ENCODE results near the gene CFAP299. TPM values are rescaled to one million over a fixed set of nuclear protein-coding genes. Genes with fewer than 3 reads are reported as not detected.

CFAP299 gene
- total and polyA plus RNA-seq, 2 of the 8 experiments (the other 6 are each of a cell fraction or from before 2014, with no cell fraction given): not detected

DNA sequence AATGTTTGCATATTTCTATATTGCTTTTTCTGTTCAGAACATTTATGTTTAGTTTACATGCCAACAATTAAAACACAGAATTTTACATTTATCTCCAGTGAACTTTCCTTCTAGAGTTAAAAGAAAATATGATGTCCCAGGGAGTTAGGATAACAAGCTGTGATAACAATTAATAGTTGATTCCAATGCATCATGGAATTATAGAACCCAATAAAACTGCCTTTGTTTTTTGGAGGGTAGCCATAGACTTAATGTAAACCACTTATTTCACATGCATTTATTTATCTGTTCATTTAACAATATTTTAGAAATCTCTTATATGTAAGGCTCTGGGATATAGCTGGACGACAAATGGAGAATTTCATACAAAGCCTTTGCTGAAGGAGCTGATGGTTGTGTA is 180.0 kb downstream of the CFAP299 start:
- H2AK5ac ChIP-seq (ENCODE audit: low read depth, low read length): no peak overlapping the region
- H3K23me2 ChIP-seq (ENCODE audit: low read depth, low read length): no peaks in the 10 kb centered on the region
- FAIRE-seq: no peak
- DNase-seq (ENCODE audit: low read depth in 1 of 2, low spot score in 2 of 2): no peak
- H3K4ac ChIP-seq (replicated peaks; ENCODE audit: insufficient read length, low read depth, low read length): no peak overlapping the region
- ChIA-PET CTCF (ENCODE audit: partially characterized antibody) (no interaction called here), POLR2A (ENCODE audit: partially characterized antibody) (no interaction called here)
- H3K4me1 ChIP-seq (replicated peaks in 1 of 4; ENCODE audit: control insufficient read depth in 3 of 4, insufficient read depth in 4 of 4, low read length in 3 of 4): no peaks in the 10 kb centered on the region
- H3K9me3 ChIP-seq (ENCODE audit: insufficient read depth in 2 of 2, low read depth in 1 of 2, low read length in 1 of 2): no peaks in the 10 kb centered on the region
- no peak overlapping the region for H2BK15ac ChIP-seq (ENCODE audit: low read length)
- no peaks in the 10 kb centered on the region for H3K36me3 ChIP-seq (ENCODE audit: control insufficient read depth in 2 of 4, insufficient read depth in 4 of 4, low read length in 3 of 4)
- H3K4me3 ChIP-seq (ENCODE audit: extremely low read depth in 1 of 4, insufficient read depth in 2 of 4, low read depth in 3 of 4, low read length in 4 of 4): no peak overlapping the region
- H4K20me1 ChIP-seq (replicated peaks in 1 of 2; ENCODE audit: control insufficient read depth in 1 of 2, insufficient read depth in 2 of 2, low read length in 2 of 2): no peaks in the 10 kb centered on the region
- H3K27ac ChIP-seq (ENCODE audit: low read depth, low read length): no peak overlapping the region
- no peak overlapping the region for H4K91ac ChIP-seq (replicated peaks; ENCODE audit: insufficient read length, low read length)
- no peak overlapping the region for H2AFZ ChIP-seq (ENCODE audit: low read length)
- no peak overlapping the region for H3K4me2 ChIP-seq (ENCODE audit: insufficient read depth in 1 of 2, low read depth in 2 of 2, low read length in 2 of 2)
- H3K9ac ChIP-seq (replicated peaks in 1 of 4; ENCODE audit: extremely low read depth in 1 of 4, low read depth in 3 of 4, low read length in 3 of 4): no peak overlapping the region
- no peak overlapping the region for H3K23ac ChIP-seq (ENCODE audit: insufficient read length)
- H3K56ac ChIP-seq (replicated peaks; ENCODE audit: insufficient read length, low read depth, low read length): no peak overlapping the region
- H2BK20ac ChIP-seq (ENCODE audit: low read length): no peak overlapping the region
- no peak overlapping the region for H4K8ac ChIP-seq (ENCODE audit: extremely low read depth, insufficient read depth, low read length)
- no peak overlapping the region for H3K18ac ChIP-seq (ENCODE audit: extremely low read depth, low read length)
- H3K27me3 ChIP-seq (replicated peaks in 1 of 4; ENCODE audit: control insufficient read depth in 3 of 4, extremely low read depth in 1 of 4, insufficient read depth in 3 of 4, low read length in 3 of 4): no peaks in the 10 kb centered on the region
- no peak overlapping the region for H2BK120ac ChIP-seq (replicated peaks; ENCODE audit: low read depth, low read length)
- H2BK5ac ChIP-seq (ENCODE audit: low read depth, low read length): no peak overlapping the region
- no peaks in the 10 kb centered on the region for H3K79me2 ChIP-seq (ENCODE audit: control insufficient read depth in 1 of 2, insufficient read depth in 2 of 2, low read length in 2 of 2)
- no peaks in the 10 kb centered on the region for H3K79me1 ChIP-seq (ENCODE audit: low read depth, low read length)
- no peak overlapping the region for H3K14ac ChIP-seq (ENCODE audit: insufficient read length)
- H4K5ac ChIP-seq (ENCODE audit: insufficient read length, low read depth, low read length): no peak overlapping the region
- 80% methylated on average over 1 of the region's 1 CpG; no CpG with 5 or more reads in 1 of the 2 experiments for WGBS, 2 experiments (ENCODE audit: extremely low coverage in 1 of 2, insufficient coverage in 1 of 2, insufficient read length in 1 of 2, insufficient replicate concordance in 2 of 2, low coverage in 1 of 2, low lambda C conversion rate in 2 of 2, missing lambda C conversion rate in 1 of 2)
- H2BK12ac ChIP-seq (ENCODE audit: low read depth, low read length): no peak overlapping the region
- TF ChIP-seq TEAD4 (IDR thresholded peaks at IDR 0.05; ENCODE audit: low read depth, low read length): no peak
- TF ChIP-seq SP2 (IDR thresholded peaks at IDR 0.05; ENCODE audit: low read length): no peak
- no peak for TF ChIP-seq SRF (IDR thresholded peaks at IDR 0.05; ENCODE audit: low read depth, low read length)
- TF ChIP-seq KDM4A (IDR thresholded peaks at IDR 0.05; ENCODE audit: low read depth, low read length, severe bottlenecking): no peak
- TF ChIP-seq FOSL1 (IDR thresholded peaks at IDR 0.05; ENCODE audit: insufficient read depth, low read depth, low read length): no peak
